GM21786 (cell line): ENCODE results near the gene OR8H2.
"Not testable (repeated sequence)": the region's sequence is repeated elsewhere in the genome, so short reads cannot be mapped to it uniquely, and the experiment has no call there.

ENCODE experiments used
- ATAC-seq: cut with Tn5 transposase; IDR thresholded peaks from one replicate; pipeline ENCODE4 v1.9.1; 2021; ENCODE audit not compliant: unreplicated experiment

The OR8H2 gene

GRCh38 chr11:56103210-56103737 lies at the start of gene OR8H2:
OR8H2 (plus strand) TSS chr11:56103687; CDS start chr11:56105043, 1,356 bp downstream.
- no peak for ATAC-seq

GRCh38 chr11:56056366-56056765 lies 47.1 kb upstream of the OR8H2 start:
- not testable (repeated sequence) for ATAC-seq

GRCh38 chr11:56057661-56058237 lies 45.7 kb upstream of the OR8H2 start:
- ATAC-seq = not testable (repeated sequence)

- ATAC-seq = not testable (repeated sequence)
Measured at GRCh38 chr11:56058260-56058780, 45.2 kb upstream of the OR8H2 start.

GRCh38 chr11:56066980-56067379 lies 36.5 kb upstream of the OR8H2 start:
- no peak for ATAC-seq

- no peak for ATAC-seq
Measured at GRCh38 chr11:56089697-56090096, 13.8 kb upstream of the OR8H2 start.

GRCh38 chr11:56093008-56093407 lies 10.5 kb upstream of the OR8H2 start, which contains the start of gene OR8I2:
OR8I2 (plus strand) TSS chr11:56093308; CDS start chr11:56093308, 0 bp downstream.
- no peak for ATAC-seq

GRCh38 chr11:56122073-56122472 lies 18.6 kb downstream of the OR8H2 start, which contains the start of gene OR8H3:
OR8H3 (plus strand) TSS chr11:56122373; CDS start chr11:56122373, 0 bp downstream.
- ATAC-seq = no peak

GRCh38 chr11:56140151-56140661 lies 36.7 kb downstream of the OR8H2 start, which contains the start of gene OR8J3:
OR8J3 (minus strand) TSS chr11:56140201; CDS start chr11:56137718, 2,483 bp downstream.
- ATAC-seq = no peak

- ATAC-seq = not testable (repeated sequence)
Measured at GRCh38 chr11:56143681-56144080, 40.2 kb downstream of the OR8H2 start.

- ATAC-seq = no peak
Measured at GRCh38 chr11:56151376-56151775, 47.9 kb downstream of the OR8H2 start.

- ATAC-seq = no peak
Measured at GRCh38 chr11:56152333-56152732, 48.8 kb downstream of the OR8H2 start.
